HG02759 (cell line): ENCODE data around the gene POTEC.
"Not testable (repeated sequence)": the region's sequence is repeated elsewhere in the genome, so short reads cannot be mapped to it uniquely, and the experiment has no call there.

Experiments used
- ATAC-seq: cut with Tn5 transposase; IDR thresholded peaks from one replicate; pipeline ENCODE4 v1.9.1; 2021; ENCODE audit warnings: mild to moderate bottlenecking, moderate library complexity; ENCODE audit not compliant: unreplicated experiment

Gene POTEC

GRCh38 chr18:14543446-14543964 lies at the start of gene POTEC:
POTEC (minus strand) TSS chr18:14543600; CDS start chr18:14543146, 454 bp downstream.
- ATAC-seq = not testable (repeated sequence)

GRCh38 chr18:14577971-14578370 lies 34.6 kb upstream of the POTEC start:
- ATAC-seq = no peak

GRCh38 chr18:14559502-14559901 lies 16.1 kb upstream of the POTEC start:
- ATAC-seq = not testable (repeated sequence)

GRCh38 chr18:14531659-14532058 lies 11.7 kb downstream of the POTEC start:
- ATAC-seq = not testable (repeated sequence)

DNA sequence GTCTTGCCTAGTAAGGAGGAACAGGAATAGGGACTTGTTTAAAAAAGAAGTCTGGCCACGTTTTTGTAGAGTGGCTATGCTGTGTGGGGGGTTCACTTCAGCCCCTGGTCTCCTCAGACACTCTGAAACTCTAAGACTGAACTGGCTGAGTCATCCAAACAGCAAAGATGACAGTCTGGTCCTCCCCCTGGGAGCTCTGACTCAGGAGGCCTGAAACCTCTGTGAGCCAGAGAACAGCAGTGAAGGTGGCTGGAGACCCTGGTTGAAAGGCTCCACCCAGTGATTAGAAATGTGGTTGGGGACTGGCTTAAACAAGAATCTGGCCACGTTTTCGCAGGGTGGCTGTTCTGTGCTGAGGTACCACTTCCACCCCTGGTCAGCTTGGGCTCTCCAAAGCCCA lies 32.7 kb downstream of the POTEC start:
- not testable (repeated sequence) for ATAC-seq

DNA sequence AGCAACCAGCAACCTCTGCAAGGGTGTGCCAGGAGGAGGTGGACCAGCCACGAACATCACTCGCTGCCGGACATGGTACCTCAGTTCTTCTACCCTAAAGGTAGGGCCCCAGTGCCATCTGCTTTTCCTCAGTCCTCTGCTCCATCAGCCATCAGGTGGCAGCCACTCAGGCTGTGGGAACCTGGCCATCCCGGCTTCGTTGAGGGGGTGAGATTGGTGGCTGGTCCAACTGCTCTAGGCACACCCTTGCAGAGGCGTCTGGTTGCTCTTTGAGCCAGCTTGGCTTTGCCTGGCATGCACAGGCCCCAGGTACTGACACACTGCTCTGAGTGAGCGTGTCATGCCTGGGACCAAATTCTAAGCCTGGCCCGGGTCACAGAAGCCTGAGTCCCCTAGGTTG lies 39.7 kb downstream of the POTEC start:
- not testable (repeated sequence) for ATAC-seq

- not testable (repeated sequence) for ATAC-seq
Observed at GRCh38 chr18:14501894-14502293, 41.5 kb downstream of the POTEC start.

DNA sequence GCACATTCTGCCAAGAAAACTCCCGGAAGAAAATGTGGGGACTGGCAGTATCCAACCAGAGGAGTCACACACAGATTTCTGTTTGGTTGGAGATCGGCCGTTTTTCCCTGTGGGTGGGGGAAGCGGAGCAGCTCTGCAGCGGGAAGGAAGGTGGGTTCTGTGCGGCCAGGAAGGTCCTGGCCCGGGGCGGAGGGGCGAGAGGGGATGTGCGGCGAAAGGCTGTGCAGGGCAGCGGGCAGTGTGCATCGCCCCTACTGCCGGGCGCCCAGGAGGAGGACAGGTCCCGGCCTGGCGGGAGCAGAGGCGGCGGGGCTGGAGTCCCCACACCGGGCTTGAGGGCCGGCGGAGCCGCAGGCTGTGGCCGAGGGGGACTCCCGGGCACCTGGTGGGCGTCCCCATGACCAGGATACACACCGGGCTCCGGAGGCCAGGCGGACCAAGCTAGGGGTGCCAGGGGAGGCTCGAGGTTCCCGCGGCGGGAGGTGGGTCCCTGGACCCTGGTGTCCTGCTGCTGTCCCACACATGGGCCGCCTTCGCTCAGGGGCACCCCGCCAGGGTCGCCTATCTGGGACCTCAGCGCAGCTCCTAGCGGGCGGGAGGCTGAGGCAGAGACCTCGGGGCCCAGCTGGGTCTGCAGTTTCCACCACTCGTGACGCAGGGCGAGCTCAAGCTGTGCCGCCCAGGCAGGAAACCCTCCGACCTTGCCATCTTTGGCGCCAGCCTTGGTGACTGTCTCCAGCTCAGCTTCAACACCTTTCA lies 54.0 kb downstream of the POTEC start:
- ATAC-seq = not testable (repeated sequence)

GRCh38 chr18:14488789-14489188 lies 54.6 kb downstream of the POTEC start:
- ATAC-seq = not testable (repeated sequence)

DNA sequence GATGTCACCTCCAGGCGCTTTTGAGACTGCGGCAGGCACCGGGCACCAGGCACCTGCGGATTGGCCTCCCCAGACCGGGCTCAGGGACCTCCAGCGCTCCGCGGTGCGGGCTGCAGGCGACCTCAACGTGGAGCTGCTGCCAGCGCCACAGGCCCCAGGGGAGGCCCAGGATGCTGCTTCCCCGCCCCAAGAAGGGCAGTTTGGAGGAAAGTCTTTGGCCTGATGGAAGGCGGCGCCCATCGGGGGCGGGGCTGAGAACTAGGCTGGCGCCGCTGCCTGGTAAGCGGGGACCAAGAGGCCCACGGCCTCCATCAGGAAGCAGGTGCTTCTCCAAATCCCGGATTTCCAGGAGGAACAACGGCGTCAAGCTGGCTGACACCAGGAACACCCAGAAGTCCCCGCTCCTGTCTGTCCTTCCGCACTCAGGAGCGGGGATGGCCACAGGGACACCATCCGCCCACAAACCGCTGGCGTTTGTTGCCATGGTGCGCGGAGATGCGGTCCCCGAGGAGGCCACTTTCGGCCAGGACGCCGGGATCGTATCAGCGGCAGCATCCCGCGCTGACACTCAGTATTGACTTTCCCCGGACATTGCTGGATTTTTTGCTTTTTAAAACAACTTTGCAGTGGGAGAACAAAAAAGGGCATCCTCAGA lies 56.3 kb downstream of the POTEC start:
- ATAC-seq = not testable (repeated sequence)

DNA sequence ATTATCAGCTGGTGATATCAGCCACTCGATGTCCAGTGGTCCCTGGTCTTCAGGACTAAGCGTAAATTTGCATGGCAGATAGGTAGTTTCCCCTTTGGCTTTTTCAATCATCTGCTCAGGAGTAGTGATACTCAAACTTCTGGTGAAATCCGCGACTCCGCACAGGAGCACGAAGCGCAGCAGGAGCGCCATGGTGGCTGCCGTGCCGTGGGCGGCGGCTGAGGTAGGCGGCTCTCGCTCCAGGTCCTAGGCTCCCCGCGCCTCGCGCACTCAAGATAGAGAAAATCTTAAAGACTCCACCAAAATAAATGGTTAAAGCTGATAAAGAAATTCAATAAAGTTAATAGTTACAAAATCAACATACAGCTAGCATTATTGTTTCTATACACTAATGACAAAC lies 64.3 kb downstream of the POTEC start:
- ATAC-seq = not testable (repeated sequence)

DNA sequence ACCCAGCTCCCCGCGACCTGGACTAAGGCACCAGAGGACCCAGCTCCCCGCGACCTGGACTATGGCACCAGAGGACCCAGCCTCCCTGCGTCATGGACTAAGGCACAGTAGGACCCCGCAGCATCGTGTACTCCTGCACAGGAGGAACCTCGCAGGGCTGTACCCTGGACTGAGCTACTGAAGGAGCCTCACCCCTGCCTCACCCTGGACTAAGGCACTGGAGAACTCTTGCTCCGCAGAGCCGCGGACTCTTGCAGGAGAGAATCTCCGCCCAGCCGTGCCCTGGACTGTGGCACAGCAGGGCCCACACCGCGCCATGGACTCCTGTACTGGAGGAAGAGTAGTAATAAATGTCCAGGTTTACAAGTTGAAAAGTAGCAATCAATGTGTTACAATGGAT lies 67.9 kb downstream of the POTEC start:
- not testable (repeated sequence) for ATAC-seq

- ATAC-seq = not testable (repeated sequence)
Observed at GRCh38 chr18:14474752-14475151, 68.6 kb downstream of the POTEC start.

DNA sequence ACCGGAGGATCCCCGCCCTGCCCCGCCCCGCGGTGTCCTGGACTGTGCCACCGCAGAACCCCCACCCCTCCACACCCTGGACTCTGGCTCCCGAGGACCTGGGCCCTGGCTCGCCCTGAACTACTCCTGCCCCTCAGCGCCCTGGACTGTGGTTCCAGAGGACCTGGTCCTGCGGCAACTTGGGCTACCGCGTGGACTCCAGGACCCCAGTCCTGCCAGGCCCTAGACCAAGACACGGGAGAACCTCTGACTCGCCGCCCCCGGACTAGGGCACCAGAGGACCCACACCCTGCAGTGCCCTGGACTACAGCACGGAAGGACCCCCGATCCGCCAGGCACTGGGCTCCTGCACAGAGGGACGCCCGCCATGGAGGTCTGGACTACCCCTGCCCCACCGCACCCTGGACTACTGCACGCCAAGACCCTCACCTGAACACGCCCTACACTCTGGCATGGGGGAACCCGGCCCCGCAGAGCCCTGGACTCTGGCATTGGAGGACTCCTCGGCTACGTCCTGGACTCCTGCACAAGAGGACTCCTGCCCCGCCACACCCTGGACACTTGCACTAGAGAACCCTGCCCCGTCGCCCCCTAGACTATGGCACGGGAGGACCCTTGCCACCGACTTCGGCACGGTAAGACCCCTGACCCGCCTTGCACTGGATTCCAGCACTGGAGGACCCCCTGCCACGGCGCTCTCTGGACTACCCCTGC lies 69.2 kb downstream of the POTEC start:
- not testable (repeated sequence) for ATAC-seq

- not testable (repeated sequence) for ATAC-seq
Observed at GRCh38 chr18:14473250-14474006, 70.0 kb downstream of the POTEC start.

DNA sequence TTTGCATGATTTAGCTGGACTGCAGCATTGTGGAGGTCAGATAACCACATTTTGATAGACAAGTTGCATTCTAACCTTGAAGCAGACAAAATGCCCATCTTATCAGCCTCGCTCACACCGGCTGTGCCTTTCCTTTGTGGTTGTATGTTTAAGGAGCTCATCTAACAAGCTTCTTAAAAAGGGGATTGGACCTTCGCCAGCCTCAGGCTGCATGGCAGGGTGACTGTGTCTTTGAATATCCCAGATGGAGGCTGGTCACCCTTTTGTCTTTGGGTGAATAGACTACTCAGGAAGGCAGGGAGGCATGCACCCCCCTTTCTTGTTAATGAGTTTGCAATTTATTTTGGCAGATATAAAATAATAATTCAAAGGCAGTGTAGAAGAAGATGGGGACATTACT lies 72.1 kb downstream of the POTEC start:
- ATAC-seq = not testable (repeated sequence)

GRCh38 chr18:14470446-14470845 lies 73.0 kb downstream of the POTEC start:
- not testable (repeated sequence) for ATAC-seq

DNA sequence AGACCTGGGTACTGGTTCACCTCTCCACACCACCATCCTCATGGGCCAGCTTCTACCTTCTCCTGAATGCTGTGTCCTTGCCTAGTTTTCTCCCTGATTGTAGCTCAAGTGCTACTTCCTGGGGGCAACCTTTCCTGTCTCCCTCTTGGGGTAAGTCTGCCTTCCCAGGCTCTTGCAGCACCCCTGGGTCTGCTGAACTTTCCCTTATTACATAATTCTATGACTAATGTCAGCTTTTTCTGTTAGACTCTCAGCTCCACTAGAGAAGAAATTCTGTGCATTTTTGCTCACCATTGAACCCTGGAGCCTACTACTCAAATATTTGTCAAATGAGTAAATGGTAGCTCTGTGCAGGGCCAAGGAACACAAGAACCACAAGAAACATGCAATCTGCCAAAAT lies 73.4 kb downstream of the POTEC start:
- ATAC-seq = not testable (repeated sequence)

DNA sequence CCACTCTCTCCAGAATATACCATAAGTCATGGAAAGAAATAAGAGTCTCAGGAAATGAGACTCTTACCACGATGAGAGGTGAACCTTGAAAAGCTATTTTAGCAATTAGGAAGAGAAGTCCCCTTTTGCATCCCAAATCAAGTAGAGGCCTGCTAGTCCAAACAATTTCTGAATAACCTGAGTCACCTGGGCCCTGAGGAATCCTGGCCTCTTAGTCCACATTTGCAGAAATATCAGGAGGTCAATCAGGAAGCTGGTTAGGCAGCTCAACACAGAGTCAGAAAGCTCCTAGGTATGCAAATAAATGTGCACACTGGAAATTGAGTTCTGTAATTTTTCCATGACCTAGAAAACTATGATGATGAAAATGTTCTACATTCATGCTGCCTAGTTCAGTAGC lies 77.4 kb downstream of the POTEC start:
- not testable (repeated sequence) for ATAC-seq
